ENCODE measurements around the gene NR6A1. TPM values are rescaled to one million over a fixed set of nuclear protein-coding genes. Genes with fewer than 3 reads are reported as not detected.
A peak's percentile ranks its signal among the peaks of the same experiment; 100 is the strongest.

NR6A1 gene
- total and polyA plus RNA-seq, 2 of the 13 experiments (the other 11 are each of a cell fraction or from before 2014, with no cell fraction given), result 28.1 to 31.5 TPM

- no peak for TF ChIP-seq THAP8 (CRISPR knock-in tag; IDR thresholded peaks at IDR 0.05; ENCODE audit: borderline replicate concordance)
Observed at GRCh38 chr9:124742940-124743339, 28.2 kb downstream of the NR6A1 start (continued).

GRCh38 chr9:124741662-124742061 is 29.4 kb downstream of the NR6A1 start:
- H3K9ac ChIP-seq (ENCODE audit: insufficient read depth, low read depth, low read length), result no peak overlapping the region
- peaks cover 44% of the 10 kb centered on the region for H3K79me2 ChIP-seq (ENCODE audit: insufficient read depth, low read length)
- in situ Hi-C loops (cut with HindIII; ENCODE audit: extremely low pct_ligation_motif_present, low pct_unique_long_range_greater_than_20kb) (no loop called here), intact Hi-C loops (cut with micrococcal nuclease; ENCODE audit: unreplicated experiment) (no loop called here)
- ChIA-PET CTCF (ENCODE audit: low intra/inter-chr PET ratio, low total read pairs) (no interaction called here), POLR2A (no interaction called here)
- peaks cover 7% of the 10 kb centered on the region for H3K4me1 ChIP-seq (ENCODE audit: insufficient read depth, low read length)
- H3K4me3 ChIP-seq (replicated peaks in 1 of 3; ENCODE audit: insufficient read depth in 1 of 3, low read depth in 2 of 3, low read length in 3 of 3), result no peak overlapping the region
- H3K27me3 ChIP-seq (ENCODE audit: control insufficient read depth in 1 of 2, insufficient read depth in 2 of 2, low read length in 2 of 2), result no peaks in the 10 kb centered on the region
- H4K20me1 ChIP-seq (ENCODE audit: insufficient read depth, low read length), result 0 out of 2 replicates have a peak, but pooled peaks cover under 1% of the 10 kb centered on the region
- H3K4me2 ChIP-seq (ENCODE audit: low read depth, low read length), result no peak overlapping the region
- TF ChIP-seq RBFOX2 (IDR thresholded peaks at IDR 0.05; ENCODE audit: low read depth, low read length), result no peak
- WGBS (ENCODE audit: low lambda C conversion rate), result 94% methylated on average over 4 of the region's 4 CpGs
- peaks cover 4% of the 10 kb centered on the region; the same call in 1 of the 2 replicates for H3K9me3 ChIP-seq (ENCODE audit: low read length)
- no peak for DNase-seq (ENCODE audit: low spot score)
- H3K36me3 ChIP-seq (replicated peaks in 1 of 2; ENCODE audit: control insufficient read depth in 1 of 2, insufficient read depth in 2 of 2, low read length in 2 of 2), result no peaks in the 10 kb centered on the region; a peak in 2 of 5 replicates
- H3K27ac ChIP-seq (ENCODE audit: extremely low read length, insufficient read depth, low read length), result no peak overlapping the region
- no peak overlapping the region for H2AFZ ChIP-seq (ENCODE audit: low read length)
- BruUV-seq (replicated peaks), result no TSS peak
- no peak for FAIRE-seq
- no peak for ATAC-seq

- DNase-seq (ENCODE audit: low spot score) (no peak), FAIRE-seq (no peak), ATAC-seq (no peak)
- BruUV-seq (replicated peaks), result no TSS peak
- peaks cover 4% of the 10 kb centered on the region; the same call in 1 of the 2 replicates for H3K9me3 ChIP-seq (ENCODE audit: low read length)
- no peaks in the 10 kb centered on the region for H3K27me3 ChIP-seq (ENCODE audit: control insufficient read depth in 1 of 2, insufficient read depth in 2 of 2, low read length in 2 of 2)
- H3K27ac ChIP-seq (ENCODE audit: extremely low read length, insufficient read depth, low read length), result no peak overlapping the region
- H2AFZ ChIP-seq (ENCODE audit: low read length), result no peak overlapping the region
- H3K4me2 ChIP-seq (ENCODE audit: low read depth, low read length), result no peak overlapping the region
- peaks cover 12% of the 10 kb centered on the region for H3K4me1 ChIP-seq (ENCODE audit: insufficient read depth, low read length)
- H3K79me2 ChIP-seq (ENCODE audit: insufficient read depth, low read length), result peaks cover 39% of the 10 kb centered on the region
- intact Hi-C loops (cut with micrococcal nuclease; ENCODE audit: unreplicated experiment), result no loop called here
- no peak overlapping the region for H3K9ac ChIP-seq (ENCODE audit: insufficient read depth, low read depth, low read length)
- ChIA-PET CTCF (ENCODE audit: low intra/inter-chr PET ratio, low total read pairs) (no interaction called here), POLR2A (no interaction called here)
- no peaks in the 10 kb centered on the region; a peak in 2 of 5 replicates for H3K36me3 ChIP-seq (replicated peaks in 1 of 2; ENCODE audit: control insufficient read depth in 1 of 2, insufficient read depth in 2 of 2, low read length in 2 of 2)
- H3K4me3 ChIP-seq (replicated peaks in 1 of 3; ENCODE audit: insufficient read depth in 1 of 3, low read depth in 2 of 3, low read length in 3 of 3), result no peak overlapping the region
- no peaks in the 10 kb centered on the region for H4K20me1 ChIP-seq (ENCODE audit: insufficient read depth, low read length)
- WGBS (ENCODE audit: low lambda C conversion rate), result 97% methylated on average over 4 of the region's 4 CpGs
- TF ChIP-seq ZNF724P (CRISPR knock-in tag; IDR thresholded peaks at IDR 0.05; ENCODE audit: borderline replicate concordance) (no peak), SNRNP70 (IDR thresholded peaks at IDR 0.05; ENCODE audit: low read depth, low read length) (no peak), MAFK (conservative IDR thresholded peaks at IDR 0.05 in 1 of 2, IDR thresholded peaks at IDR 0.05 in 1 of 2; ENCODE audit: low read length in 2 of 2) (peak; percentile 59 to 82; a peak in 3 of 4 replicates), MAFF (IDR thresholded peaks at IDR 0.05; ENCODE audit: low read depth, low read length) (peak; percentile 64)
- in situ Hi-C loops (cut with HindIII; ENCODE audit: extremely low pct_ligation_motif_present, low pct_unique_long_range_greater_than_20kb), result no loop called here
Observed at GRCh38 chr9:124741149-124741548, 30.0 kb downstream of the NR6A1 start.
